ENCODE measurements around the gene BNC2. TPM values are rescaled to one million over a fixed set of nuclear protein-coding genes. Genes with fewer than 3 reads are reported as not detected.

BNC2 gene
- total RNA-seq, 4 donors from 2014 or later: 20.5 to 55.4 (median 26.2) TPM

DNA sequence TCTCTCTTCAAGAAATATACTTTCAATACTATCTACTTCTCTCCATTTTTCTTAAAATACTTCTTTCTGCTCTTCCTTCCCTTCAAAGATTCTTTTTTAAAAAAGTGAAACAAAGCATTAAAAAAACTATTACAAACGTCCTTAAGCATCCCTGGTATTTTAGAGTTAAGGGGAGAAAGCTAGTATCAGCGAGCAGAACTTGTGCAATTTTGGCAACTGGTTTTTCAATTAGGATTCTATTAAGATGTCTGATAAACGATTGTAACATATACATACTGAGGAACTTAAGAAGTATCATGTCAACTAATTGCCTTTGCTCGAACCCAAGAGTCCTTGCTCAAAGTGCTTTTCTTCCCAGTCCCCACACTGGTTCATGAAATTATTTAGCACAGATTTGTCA is 459.2 kb downstream of the BNC2 start:
- Histone ChIP-seq H3K4me3 (no peak overlapping the region), H3K36me3 (no peaks in the 10 kb centered on the region), H3K27me3 (no peaks in the 10 kb centered on the region), H3K27ac (no peak overlapping the region), H3K4me1 (peaks cover 3 to 20% (median 5%) of the 10 kb centered on the region in 4 donors), H3K9me3 (no peaks in the 10 kb centered on the region)
- intact Hi-C loops (cut with DNase I; ENCODE audit: low total_unique reads) (no loop called here), in situ Hi-C loops (cut with MboI; ENCODE audit: low pct_ligation_motif_present in 1 of 4, low pct_unique_long_range_greater_than_20kb in 1 of 4, low sequenced_read_pairs in 3 of 4) (no loop called here)
- no peak for DNase-seq
- TF ChIP-seq POLR2AphosphoS5 (IDR thresholded peaks at IDR 0.05): no peak
- 53 to 69% methylated on average over 4 of the region's 4 CpGs for WGBS, 2 donors (ENCODE audit: low coverage in 1 of 2)

DNA sequence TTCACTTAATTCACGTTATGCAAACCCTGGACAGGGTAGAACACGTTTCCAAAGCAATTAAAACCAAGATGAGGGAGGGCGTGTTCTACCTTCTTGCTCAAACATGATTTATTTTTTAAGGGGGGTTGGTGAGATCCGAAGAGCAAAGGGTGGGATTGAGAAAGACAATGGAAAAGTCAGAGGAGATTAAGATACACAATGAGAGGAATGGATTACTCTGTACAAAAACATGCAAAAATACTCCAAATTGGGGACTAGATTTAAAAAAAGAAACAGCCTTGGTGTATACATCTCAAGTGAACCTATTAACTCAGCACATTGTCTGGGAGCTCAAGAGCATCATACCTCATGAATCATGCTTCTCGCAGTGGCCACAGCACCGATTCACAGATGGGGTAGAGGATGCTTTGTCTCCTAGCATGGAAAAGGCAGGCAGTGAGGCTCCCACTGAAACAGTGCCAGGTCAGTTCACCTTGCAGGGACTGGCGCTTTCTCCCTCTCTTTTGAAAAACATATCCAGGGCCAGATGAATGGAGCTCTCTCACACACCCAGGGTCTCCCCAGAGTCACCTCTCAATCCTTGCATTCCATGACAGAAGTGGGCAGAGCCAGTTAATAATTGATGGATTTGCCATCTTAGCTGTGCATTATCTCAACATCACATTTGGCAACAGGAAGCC is 459.7 kb downstream of the BNC2 start:
- intact Hi-C loops (cut with DNase I; ENCODE audit: low total_unique reads) (no loop called here), in situ Hi-C loops (cut with MboI; ENCODE audit: low pct_ligation_motif_present in 1 of 4, low pct_unique_long_range_greater_than_20kb in 1 of 4, low sequenced_read_pairs in 3 of 4) (no loop called here)
- Histone ChIP-seq H3K4me3 (no peak overlapping the region), H3K27me3 (no peaks in the 10 kb centered on the region), H3K36me3 (no peaks in the 10 kb centered on the region), H3K4me1 (peaks cover 3 to 20% (median 5%) of the 10 kb centered on the region in 4 donors), H3K27ac (no peak overlapping the region), H3K9me3 (no peaks in the 10 kb centered on the region)
- no peak for TF ChIP-seq POLR2AphosphoS5 (IDR thresholded peaks at IDR 0.05)
- no peak for TF ChIP-seq EP300 (IDR thresholded peaks at IDR 0.05; ENCODE audit: low read depth)
- TF ChIP-seq POLR2A (IDR thresholded peaks at IDR 0.05): no peak
- TF ChIP-seq, protein P1, sequence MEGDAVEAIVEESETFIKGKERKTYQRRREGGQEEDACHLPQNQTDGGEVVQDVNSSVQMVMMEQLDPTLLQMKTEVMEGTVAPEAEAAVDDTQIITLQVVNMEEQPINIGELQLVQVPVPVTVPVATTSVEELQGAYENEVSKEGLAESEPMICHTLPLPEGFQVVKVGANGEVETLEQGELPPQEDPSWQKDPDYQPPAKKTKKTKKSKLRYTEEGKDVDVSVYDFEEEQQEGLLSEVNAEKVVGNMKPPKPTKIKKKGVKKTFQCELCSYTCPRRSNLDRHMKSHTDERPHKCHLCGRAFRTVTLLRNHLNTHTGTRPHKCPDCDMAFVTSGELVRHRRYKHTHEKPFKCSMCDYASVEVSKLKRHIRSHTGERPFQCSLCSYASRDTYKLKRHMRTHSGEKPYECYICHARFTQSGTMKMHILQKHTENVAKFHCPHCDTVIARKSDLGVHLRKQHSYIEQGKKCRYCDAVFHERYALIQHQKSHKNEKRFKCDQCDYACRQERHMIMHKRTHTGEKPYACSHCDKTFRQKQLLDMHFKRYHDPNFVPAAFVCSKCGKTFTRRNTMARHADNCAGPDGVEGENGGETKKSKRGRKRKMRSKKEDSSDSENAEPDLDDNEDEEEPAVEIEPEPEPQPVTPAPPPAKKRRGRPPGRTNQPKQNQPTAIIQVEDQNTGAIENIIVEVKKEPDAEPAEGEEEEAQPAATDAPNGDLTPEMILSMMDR (IDR thresholded peaks at IDR 0.05): no peak
- WGBS, 2 donors (ENCODE audit: low coverage in 1 of 2): 64% methylated on average over 4 to 7 of the region's 7 CpGs
- DNase-seq: no peak

DNA sequence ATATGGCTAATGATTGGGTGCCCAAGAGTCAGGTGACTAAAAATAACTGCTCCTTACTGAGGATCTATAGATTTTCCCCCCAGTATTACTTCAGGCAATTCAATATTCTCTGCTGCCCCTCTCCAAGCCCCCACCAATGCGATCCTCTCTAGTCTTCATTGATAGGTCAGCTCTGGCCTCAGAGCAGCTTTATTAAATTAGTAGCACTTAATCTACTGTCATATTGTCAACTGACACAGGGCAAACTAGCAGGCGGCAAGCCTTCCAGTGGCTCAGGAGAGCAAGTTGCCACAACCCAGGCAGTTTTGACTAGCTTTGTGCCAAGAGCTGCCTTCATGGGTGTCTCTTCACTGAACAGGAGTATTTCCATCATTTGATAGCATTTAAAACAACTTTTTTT is 462.9 kb downstream of the BNC2 start:
- intact Hi-C loops (cut with DNase I; ENCODE audit: low total_unique reads): no loop called here
- Histone ChIP-seq H3K36me3 (no peaks in the 10 kb centered on the region), H3K27me3 (no peaks in the 10 kb centered on the region), H3K27ac (no peak overlapping the region), H3K4me1 (no peaks in the 10 kb centered on the region), H3K9me3 (no peaks in the 10 kb centered on the region), H3K4me3 (no peak overlapping the region)
- in situ Hi-C loops (cut with MboI; ENCODE audit: low pct_ligation_motif_present in 1 of 4, low pct_unique_long_range_greater_than_20kb in 1 of 4, low sequenced_read_pairs in 3 of 4): no loop called here
- no peak for DNase-seq
- TF ChIP-seq, protein P1 (IDR thresholded peaks at IDR 0.05): no peak
- TF ChIP-seq POLR2A (IDR thresholded peaks at IDR 0.05): no peak
- no peak for TF ChIP-seq EP300 (IDR thresholded peaks at IDR 0.05; ENCODE audit: low read depth)
- TF ChIP-seq POLR2AphosphoS5 (IDR thresholded peaks at IDR 0.05): no peak
- 96% methylated on average over 2 of the region's 2 CpGs; no CpG with 5 or more reads in 1 of the 2 donors for WGBS, 2 donors (ENCODE audit: low coverage in 1 of 2)

DNA sequence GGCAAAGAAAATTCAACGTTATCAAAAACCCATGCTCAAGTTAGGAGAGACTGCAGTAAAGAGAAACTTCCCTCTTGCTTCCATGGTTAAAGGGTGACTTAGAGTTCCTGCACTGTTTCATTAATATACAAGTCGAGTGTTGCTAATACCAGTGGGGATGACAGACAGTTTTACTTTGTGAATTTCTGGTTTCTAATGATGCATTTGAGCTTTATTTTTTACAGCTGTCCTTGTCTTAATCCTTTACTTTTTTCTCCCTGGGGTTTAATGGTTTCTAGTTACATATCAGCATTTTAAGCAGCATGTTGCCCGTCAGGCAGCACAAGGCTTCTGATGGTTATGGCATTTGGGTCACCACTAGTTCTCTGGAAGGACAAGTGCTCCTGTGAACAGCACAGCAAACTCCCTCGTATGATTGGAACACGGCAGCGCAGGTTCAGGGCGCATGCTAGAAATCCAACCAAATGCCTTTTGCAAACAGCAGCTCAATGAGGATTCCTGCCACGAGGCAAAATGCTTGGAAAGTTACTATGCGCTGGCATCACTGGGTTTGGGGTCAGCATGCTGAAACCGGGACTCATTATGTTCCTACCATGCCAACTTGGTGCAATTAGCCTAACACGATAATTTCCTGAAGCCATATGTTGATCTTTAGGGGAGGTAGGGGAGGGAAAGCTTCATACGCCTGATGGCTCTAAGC is 463.8 kb downstream of the BNC2 start:
- H3K4me1 ChIP-seq: no peaks in the 10 kb centered on the region
- H3K27me3 ChIP-seq: no peaks in the 10 kb centered on the region
- intact Hi-C loops (cut with DNase I; ENCODE audit: low total_unique reads): no loop called here
- no peak overlapping the region for H3K27ac ChIP-seq
- DNase-seq: no peak
- no peaks in the 10 kb centered on the region for H3K9me3 ChIP-seq
- WGBS, 2 donors (ENCODE audit: low coverage in 1 of 2): 79 to 84% methylated on average over 8 to 12 of the region's 12 CpGs
- in situ Hi-C loops (cut with MboI; ENCODE audit: low pct_ligation_motif_present in 1 of 4, low pct_unique_long_range_greater_than_20kb in 1 of 4, low sequenced_read_pairs in 3 of 4): no loop called here
- TF ChIP-seq EP300 (IDR thresholded peaks at IDR 0.05; ENCODE audit: low read depth) (no peak), POLR2AphosphoS5 (IDR thresholded peaks at IDR 0.05) (no peak), POLR2A (IDR thresholded peaks at IDR 0.05) (no peak)
- TF ChIP-seq, protein P1 (IDR thresholded peaks at IDR 0.05): no peak
- no peaks in the 10 kb centered on the region for H3K36me3 ChIP-seq
- no peak overlapping the region for H3K4me3 ChIP-seq
